Measurements from ENCODE around the gene IMMP2L.
"Not testable (repeated sequence)": the region's sequence is repeated elsewhere in the genome, so short reads cannot be mapped to it uniquely, and the experiment has no call there.

Gene IMMP2L

DNA sequence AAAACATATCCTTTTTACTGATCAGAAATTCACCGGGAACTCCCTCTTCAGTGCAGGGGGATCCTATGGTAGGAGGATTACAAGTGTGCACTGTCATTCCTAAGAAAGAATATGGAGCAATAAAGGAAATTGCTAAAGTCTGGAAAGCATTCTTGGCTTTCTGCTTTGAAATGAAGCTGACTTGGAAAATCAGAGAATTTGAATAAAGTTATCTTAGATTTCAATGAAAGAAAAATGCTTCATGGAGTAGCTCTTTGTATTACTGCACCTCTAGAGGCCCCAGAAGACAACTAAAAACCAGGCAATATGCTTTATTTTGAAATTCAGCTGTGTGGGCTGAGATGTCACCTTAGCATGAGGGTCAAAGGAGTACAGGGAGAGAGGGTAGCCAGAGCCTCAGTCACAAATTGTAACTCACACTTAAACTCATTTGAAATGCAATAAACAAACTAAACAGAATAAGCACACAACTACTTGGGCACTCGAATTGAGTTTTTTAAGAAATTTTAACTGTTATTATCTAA lies 102.5 kb downstream of the IMMP2L start:
- DNase-seq (ENCODE audit: low spot score) = no peak

- DNase-seq (ENCODE audit: low spot score) = no peak
These were observed 103.1 kb downstream of the IMMP2L start for GRCh38 chr7:111459065-111459756.

DNA sequence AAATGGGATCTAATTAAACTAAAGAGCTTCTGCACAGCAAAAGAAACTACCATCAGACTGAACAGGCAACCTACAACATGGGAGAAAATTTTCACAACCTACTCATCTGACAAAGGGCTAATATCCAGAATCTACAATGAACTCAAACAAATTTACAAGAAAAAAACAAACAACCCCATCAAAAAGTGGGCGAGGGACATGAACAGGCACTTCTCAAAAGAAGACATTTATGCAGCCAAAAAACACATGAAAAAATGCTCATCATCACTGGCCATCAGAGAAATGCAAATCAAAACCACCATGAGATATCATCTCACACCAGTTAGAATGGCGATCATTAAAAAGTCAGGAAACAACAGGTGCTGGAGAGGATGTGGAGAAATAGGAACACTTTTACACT lies 111.6 kb downstream of the IMMP2L start:
- not testable (repeated sequence) for DNase-seq (ENCODE audit: low spot score)

- DNase-seq (ENCODE audit: low spot score) = not testable (repeated sequence)
These were observed 114.8 kb downstream of the IMMP2L start for GRCh38 chr7:111447502-111447901.

- no peak for DNase-seq (ENCODE audit: low spot score)
These were observed 122.3 kb downstream of the IMMP2L start for GRCh38 chr7:111439977-111440376.

DNA sequence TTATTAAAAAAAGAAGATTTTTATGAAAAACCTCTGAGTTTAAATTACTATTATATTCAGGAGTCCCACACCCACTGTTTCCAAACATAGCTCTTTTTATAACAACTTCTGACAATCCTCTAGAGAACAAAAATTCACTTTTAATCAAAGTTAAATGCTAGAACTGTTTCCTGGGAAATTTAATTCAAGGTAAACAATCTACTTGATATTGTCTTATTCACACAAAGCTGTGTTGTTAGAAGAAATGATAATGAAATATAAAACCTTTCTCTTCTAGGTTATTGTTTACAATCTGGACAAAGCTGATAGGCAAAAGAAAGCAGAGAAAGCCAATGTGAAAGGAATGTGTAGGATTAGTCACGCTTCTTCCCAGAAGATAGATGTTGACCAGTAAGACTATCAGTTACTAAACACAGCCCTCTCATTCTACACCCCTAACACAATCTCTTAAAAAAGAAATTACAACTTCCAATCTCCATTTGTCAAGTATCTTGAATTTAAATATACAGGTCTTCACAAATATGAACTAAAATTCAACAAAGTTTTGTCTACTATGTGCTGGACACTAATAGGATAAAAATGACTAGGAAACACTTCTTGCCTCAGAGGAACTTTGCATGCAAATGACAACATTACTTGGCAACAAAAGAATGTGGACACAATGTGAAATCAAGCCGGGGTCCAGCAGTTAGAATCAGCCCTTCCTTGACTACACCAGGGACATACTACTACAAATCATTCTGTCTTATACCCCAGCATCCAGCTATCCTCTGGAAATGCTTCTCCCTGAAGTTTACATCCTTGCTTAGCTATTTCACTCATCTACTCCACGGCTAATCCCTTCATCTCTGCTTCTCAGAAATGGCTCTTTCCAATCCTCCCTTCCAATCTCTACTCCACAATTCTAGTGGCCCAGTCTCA lies 123.7 kb downstream of the IMMP2L start:
- DNase-seq (ENCODE audit: low spot score) = no peak

DNA sequence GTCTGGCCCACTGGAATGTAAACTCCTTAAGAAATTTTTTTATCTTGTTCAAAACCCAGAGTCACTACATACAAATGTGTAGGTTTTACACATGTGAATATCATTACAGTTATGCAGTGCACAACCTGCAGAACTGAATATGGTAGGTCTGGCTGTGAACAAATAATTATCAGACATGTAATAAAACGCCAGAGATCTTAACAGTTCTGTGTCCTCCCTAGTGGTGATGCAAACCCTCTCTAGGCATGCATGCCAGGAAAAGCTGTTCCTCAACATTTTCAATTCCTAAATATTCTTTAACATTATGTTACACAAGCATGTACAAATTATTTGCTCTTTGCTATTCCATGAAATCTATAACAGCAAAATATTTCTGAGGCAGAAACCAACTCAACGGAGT lies 124.6 kb downstream of the IMMP2L start:
- no peak for DNase-seq (ENCODE audit: low spot score)

DNA sequence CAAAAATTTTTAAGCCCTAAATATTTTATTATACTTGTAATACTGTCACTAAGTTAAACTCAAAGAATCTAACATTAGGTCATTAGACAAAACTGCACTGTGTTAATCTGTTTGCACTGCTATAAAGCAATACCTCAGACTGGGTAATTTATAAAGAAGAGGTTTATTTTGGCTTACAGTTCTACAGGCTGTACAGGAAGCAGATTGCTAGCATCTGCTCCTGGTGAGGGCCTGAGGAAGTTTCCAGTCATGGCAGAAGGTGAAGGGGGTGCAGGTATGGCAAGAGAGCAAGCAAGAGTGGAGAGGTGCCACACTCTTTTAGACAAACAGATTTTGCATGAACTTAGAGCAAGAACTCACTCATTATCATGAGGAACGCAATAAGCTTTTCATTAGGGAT lies 125.7 kb downstream of the IMMP2L start:
- no peak for DNase-seq (ENCODE audit: low spot score)

- no peak for DNase-seq (ENCODE audit: low spot score)
These were observed 128.9 kb downstream of the IMMP2L start for GRCh38 chr7:111433426-111433825.

- no peak for DNase-seq (ENCODE audit: low spot score)
These were observed 132.5 kb downstream of the IMMP2L start for GRCh38 chr7:111429781-111430180.

- DNase-seq (ENCODE audit: low spot score) = peak; percentile 4
These were observed 137.5 kb downstream of the IMMP2L start for GRCh38 chr7:111424768-111425167.

DNA sequence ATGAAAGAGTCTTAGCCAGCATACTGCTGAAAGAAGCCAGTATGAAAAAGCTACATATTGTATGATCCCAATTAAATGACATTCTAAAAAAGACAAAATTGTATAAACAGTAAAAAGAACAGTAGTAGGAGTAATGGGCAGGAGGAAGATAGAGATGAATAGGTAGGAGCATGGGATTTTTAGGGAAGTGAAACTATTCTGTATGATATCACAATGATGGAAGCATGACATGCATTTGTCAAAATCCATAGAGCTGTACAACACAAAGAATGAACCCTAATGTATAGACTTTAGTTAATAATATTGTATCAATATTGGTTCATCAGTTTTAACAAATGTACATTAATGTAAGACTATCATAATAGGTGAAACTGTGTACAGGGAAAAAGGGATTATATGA lies 147.9 kb downstream of the IMMP2L start:
- DNase-seq (ENCODE audit: low spot score) = no peak

DNA sequence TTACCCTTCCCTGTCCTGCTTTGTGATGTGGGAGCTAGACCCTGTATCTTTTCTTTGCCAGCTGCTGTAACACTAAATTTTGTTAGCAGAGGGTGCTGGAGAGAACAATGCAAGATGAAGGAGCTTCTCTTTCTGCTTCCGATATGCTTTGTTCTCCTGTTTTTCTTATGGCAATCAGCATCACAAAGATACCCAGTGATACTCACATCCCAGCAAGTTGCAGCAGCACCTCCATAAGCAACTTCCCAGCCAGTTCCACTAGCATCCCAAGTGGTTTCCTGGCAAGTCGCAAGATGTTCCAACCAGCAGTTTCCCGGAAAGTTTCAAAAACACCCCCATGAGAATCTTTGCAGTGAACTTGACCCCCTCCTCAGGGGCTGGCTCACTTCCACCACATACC lies 148.6 kb downstream of the IMMP2L start:
- peak; percentile 13 for DNase-seq (ENCODE audit: low spot score)

DNA sequence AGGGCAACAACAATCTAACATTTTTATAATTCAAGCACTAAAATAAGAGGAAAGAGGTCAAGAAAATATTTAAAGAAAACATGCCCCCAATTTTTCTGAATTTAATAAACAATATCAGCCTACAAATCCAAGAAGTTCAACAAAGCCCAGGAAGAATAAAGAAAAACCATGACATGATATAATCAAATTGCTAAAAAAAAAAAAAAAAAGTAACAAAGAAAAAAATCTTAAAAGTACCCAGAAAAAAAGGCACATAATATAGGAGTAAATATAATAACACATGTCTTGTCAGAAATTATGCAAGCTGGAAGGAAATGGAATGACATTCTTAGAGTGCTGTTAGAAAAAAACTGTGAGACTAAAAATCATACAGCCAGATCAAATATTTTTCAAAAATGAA lies 151.4 kb downstream of the IMMP2L start:
- no peak for DNase-seq (ENCODE audit: low spot score)

DNA sequence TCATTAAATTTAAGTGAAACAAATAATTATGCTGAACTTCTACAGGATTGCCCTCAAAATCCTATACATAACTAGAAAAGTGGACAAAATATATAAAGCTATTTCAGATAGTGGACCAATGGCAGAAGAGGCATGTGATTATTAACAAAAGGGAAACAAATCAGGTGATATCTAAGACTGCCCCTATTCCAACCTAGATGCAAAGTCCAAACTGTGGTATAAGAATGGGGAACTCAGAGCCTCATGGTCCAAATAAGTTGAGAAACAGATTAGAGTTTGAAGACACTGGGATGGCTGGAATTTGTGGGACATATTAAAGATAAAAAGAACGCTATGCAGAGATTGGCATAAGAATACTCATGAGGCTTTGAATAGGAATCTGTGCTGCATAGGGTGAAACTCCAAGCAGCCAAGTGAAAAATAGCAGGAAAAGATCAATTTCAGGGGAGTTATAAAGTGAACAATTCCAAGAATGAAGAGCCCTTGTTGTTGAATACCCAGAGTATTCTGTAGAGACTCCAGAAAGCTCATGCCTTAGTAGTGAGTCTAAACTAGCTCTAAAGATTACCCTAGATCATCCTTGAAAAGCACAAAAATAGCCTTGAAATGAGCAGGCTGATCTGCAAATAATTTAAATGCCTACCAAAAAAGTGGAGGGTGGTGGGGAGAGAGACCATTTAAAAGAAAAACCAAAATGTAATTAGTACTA lies 152.4 kb downstream of the IMMP2L start:
- no peak for DNase-seq (ENCODE audit: low spot score)

DNA sequence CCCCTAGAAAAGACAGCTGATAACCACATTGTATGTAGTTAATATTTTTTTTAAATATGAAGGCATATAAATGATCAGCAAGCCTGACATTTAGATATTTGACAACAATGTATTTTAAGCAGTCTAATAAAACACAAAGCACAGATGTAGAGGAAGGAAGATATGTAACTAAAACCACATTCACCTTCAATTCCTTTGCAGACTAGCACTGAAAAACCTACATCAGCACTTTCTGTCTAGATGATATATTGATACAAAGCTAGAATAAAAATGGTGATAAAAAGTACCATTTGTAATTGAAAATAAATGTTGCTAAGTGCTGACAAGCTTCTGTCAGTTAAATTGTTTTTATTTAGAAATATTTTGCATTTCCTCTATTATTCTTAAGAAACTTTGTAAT lies 153.6 kb downstream of the IMMP2L start:
- DNase-seq (ENCODE audit: low spot score) = no peak

- DNase-seq (ENCODE audit: low spot score) = no peak
These were observed 155.0 kb downstream of the IMMP2L start for GRCh38 chr7:111407258-111407657.

- no peak for DNase-seq (ENCODE audit: low spot score)
These were observed 156.7 kb downstream of the IMMP2L start for GRCh38 chr7:111405621-111406020.

- no peak for DNase-seq (ENCODE audit: low spot score)
These were observed 160.8 kb downstream of the IMMP2L start for GRCh38 chr7:111401516-111401915.

DNA sequence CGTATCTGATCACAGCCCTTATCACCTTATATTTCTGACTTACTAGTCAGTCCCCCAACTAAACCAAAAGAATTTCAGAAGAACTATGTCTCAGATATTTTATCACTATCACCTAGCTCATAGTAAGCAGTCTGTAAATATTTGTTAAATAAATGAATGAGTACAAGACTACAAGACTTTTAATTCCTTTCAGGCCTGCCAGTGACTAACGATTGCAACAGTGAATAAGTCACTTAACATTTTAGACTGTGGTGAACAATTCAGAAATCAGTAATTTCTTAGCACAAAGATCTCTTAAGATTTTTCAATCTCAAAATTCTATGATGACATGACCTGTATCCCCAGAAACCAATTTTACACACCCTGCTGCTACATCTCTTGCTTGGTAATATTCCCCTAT lies 162.2 kb downstream of the IMMP2L start:
- DNase-seq (ENCODE audit: low spot score) = no peak

GRCh38 chr7:111394891-111395290 lies 167.4 kb downstream of the IMMP2L start:
- DNase-seq (ENCODE audit: low spot score) = no peak

GRCh38 chr7:111393011-111393754 lies 169.1 kb downstream of the IMMP2L start:
- DNase-seq (ENCODE audit: low spot score) = peak; percentile 4
